ENCODE measurements around the gene APOA1. TPM values are rescaled to one million over a fixed set of nuclear protein-coding genes. Genes with fewer than 3 reads are reported as not detected.

APOA1 gene
- total RNA-seq, 1 experiment from 2014 or later, result not detected

- H3K27me3 ChIP-seq (ENCODE audit: insufficient read depth, low read depth), result no peaks in the 10 kb centered on the region
- no peak for DNase-seq
- no peaks in the 10 kb centered on the region for H3K79me2 ChIP-seq (ENCODE audit: low read depth)
- BruUV-seq (replicated peaks), result no TSS peak
- no peak for TF ChIP-seq EZH2 (IDR thresholded peaks at IDR 0.05; ENCODE audit: low read depth)
- H3K9me2 ChIP-seq (ENCODE audit: insufficient read depth), result no peaks in the 10 kb centered on the region
- H3K4me1 ChIP-seq (replicated peaks; ENCODE audit: insufficient read depth), result 0 out of 2 replicates have a peak, but pooled peaks cover 6% of the 10 kb centered on the region
- intact Hi-C loops (cut with micrococcal nuclease; ENCODE audit: unreplicated experiment), result no loop called here
- H4K20me1 ChIP-seq (ENCODE audit: insufficient read depth), result no peaks in the 10 kb centered on the region
- no peak overlapping the region for H3K4me2 ChIP-seq
- H3K36me3 ChIP-seq (ENCODE audit: low read depth), result peaks cover 13% of the 10 kb centered on the region; the same call in 1 of the 2 replicates
- H3K9me3 ChIP-seq (ENCODE audit: insufficient read depth, low read depth), result no peaks in the 10 kb centered on the region
- H3K4me3 ChIP-seq, result no peak overlapping the region
- H2AFZ ChIP-seq, result no peak overlapping the region
- H3F3A ChIP-seq (ENCODE audit: insufficient read depth, low read depth), result peaks cover 9% of the 10 kb centered on the region; the same call in 1 of the 2 replicates
- POLR2A ChIA-PET (ENCODE audit: unreplicated experiment), result no interaction called here
- CTCF ChIA-PET, result no interaction called here
- H3K27ac ChIP-seq, result no peak overlapping the region
Measured at GRCh38 chr11:116860303-116860702, 22.9 kb upstream of the APOA1 start.

DNA sequence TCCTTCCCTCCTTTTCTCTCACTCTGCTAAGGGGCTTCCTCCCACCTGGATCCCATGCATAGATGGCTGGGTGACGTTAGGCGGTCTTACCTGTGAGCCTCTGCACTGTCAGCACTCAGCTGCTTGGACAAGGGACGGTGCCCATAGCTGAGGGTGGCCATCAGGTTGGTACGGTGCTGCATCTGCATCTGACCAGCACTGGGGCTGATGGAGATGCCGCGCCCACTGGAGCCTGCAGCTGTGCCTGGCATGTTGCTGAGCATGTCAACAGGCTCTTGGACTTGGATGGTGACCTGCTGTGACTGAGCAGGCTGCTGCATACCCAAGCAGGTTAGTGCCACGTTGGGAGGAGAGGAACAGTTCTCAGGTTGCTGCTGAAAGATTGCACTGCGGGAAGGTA lies 21.8 kb upstream of the APOA1 start:
- CTCF ChIA-PET, result interaction anchor here (1.0 kb wide), 1 partner anchor 68 kb away, joined by 3 read pairs; the partner anchor contains the start of gene APOA5
- 0 out of 2 replicates have a peak, but pooled peaks cover 6% of the 10 kb centered on the region for H3K4me1 ChIP-seq (replicated peaks; ENCODE audit: insufficient read depth)
- H3K36me3 ChIP-seq (ENCODE audit: low read depth), result peaks cover 13% of the 10 kb centered on the region; the same call in 1 of the 2 replicates
- no peaks in the 10 kb centered on the region for H3K9me2 ChIP-seq (ENCODE audit: insufficient read depth)
- no peak overlapping the region for H3K27ac ChIP-seq
- H3F3A ChIP-seq (ENCODE audit: insufficient read depth, low read depth), result peaks cover 15% of the 10 kb centered on the region; the same call in 1 of the 2 replicates
- no peak for DNase-seq
- H4K20me1 ChIP-seq (ENCODE audit: insufficient read depth), result no peaks in the 10 kb centered on the region
- H3K79me2 ChIP-seq (ENCODE audit: low read depth), result no peaks in the 10 kb centered on the region
- H3K27me3 ChIP-seq (ENCODE audit: insufficient read depth, low read depth), result no peaks in the 10 kb centered on the region
- no peak overlapping the region for H3K4me2 ChIP-seq
- BruUV-seq (replicated peaks), result no TSS peak
- intact Hi-C loops (cut with micrococcal nuclease; ENCODE audit: unreplicated experiment), result no loop called here
- no peaks in the 10 kb centered on the region for H3K9me3 ChIP-seq (ENCODE audit: insufficient read depth, low read depth)
- POLR2A ChIA-PET (ENCODE audit: unreplicated experiment), result no interaction called here
- H3K4me3 ChIP-seq, result no peak overlapping the region
- H2AFZ ChIP-seq, result no peak overlapping the region
- no peak for TF ChIP-seq EZH2 (IDR thresholded peaks at IDR 0.05; ENCODE audit: low read depth)
- TF ChIP-seq, protein P1, sequence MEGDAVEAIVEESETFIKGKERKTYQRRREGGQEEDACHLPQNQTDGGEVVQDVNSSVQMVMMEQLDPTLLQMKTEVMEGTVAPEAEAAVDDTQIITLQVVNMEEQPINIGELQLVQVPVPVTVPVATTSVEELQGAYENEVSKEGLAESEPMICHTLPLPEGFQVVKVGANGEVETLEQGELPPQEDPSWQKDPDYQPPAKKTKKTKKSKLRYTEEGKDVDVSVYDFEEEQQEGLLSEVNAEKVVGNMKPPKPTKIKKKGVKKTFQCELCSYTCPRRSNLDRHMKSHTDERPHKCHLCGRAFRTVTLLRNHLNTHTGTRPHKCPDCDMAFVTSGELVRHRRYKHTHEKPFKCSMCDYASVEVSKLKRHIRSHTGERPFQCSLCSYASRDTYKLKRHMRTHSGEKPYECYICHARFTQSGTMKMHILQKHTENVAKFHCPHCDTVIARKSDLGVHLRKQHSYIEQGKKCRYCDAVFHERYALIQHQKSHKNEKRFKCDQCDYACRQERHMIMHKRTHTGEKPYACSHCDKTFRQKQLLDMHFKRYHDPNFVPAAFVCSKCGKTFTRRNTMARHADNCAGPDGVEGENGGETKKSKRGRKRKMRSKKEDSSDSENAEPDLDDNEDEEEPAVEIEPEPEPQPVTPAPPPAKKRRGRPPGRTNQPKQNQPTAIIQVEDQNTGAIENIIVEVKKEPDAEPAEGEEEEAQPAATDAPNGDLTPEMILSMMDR (conservative IDR thresholded peaks at IDR 0.05), result no peak

DNA sequence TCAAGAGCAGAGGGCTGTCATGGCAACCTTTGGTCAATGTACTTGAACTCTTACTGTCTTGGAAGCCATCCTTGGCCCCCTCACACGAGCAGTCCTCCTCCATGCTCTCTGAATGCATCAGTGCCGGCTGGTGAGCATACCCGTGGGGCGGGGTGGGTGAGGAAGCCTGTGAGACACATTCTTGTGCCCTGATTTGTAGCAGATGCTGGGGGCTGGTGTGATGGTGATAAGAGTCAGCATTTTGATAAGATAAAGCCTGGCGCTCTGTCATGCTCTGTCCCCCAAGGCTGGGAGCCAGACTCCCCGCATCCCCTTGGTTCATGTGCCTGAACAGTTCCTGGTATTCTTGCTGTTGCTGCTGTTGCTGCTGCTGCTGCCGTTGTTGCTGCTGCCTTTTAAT lies 20.5 kb upstream of the APOA1 start:
- BruUV-seq (replicated peaks), result no TSS peak
- ChIA-PET POLR2A (ENCODE audit: unreplicated experiment) (no interaction called here), CTCF (interaction anchor here (0.6 kb wide), 1 partner anchor 275 kb away, joined by 5 read pairs; no protein-coding TSS in a partner anchor)
- intact Hi-C loops (cut with micrococcal nuclease; ENCODE audit: unreplicated experiment), result no loop called here
- TF ChIP-seq EZH2 (IDR thresholded peaks at IDR 0.05; ENCODE audit: low read depth), result no peak
- H3K4me2 ChIP-seq, result no peak overlapping the region
- no peaks in the 10 kb centered on the region for H3K9me3 ChIP-seq (ENCODE audit: insufficient read depth, low read depth)
- no peaks in the 10 kb centered on the region for H3K9me2 ChIP-seq (ENCODE audit: insufficient read depth)
- DNase-seq, result no peak
- H3K27me3 ChIP-seq (ENCODE audit: insufficient read depth, low read depth), result no peaks in the 10 kb centered on the region
- H4K20me1 ChIP-seq (ENCODE audit: insufficient read depth), result no peaks in the 10 kb centered on the region
- H3K4me3 ChIP-seq, result no peak overlapping the region
- peaks cover 18% of the 10 kb centered on the region for H3K4me1 ChIP-seq (replicated peaks; ENCODE audit: insufficient read depth)
- no peak overlapping the region for H3K27ac ChIP-seq
- no peak overlapping the region for H2AFZ ChIP-seq
- peaks cover 13% of the 10 kb centered on the region; the same call in 1 of the 2 replicates for H3K36me3 ChIP-seq (ENCODE audit: low read depth)
- no peaks in the 10 kb centered on the region for H3K79me2 ChIP-seq (ENCODE audit: low read depth)
- H3F3A ChIP-seq (ENCODE audit: insufficient read depth, low read depth), result peaks cover 24% of the 10 kb centered on the region; the same call in 1 of the 2 replicates

GRCh38 chr11:116857316-116857715 lies 19.9 kb upstream of the APOA1 start:
- no peaks in the 10 kb centered on the region for H4K20me1 ChIP-seq (ENCODE audit: insufficient read depth)
- no TSS peak for BruUV-seq (replicated peaks)
- H3K36me3 ChIP-seq (ENCODE audit: low read depth), result peaks cover 13% of the 10 kb centered on the region; the same call in 1 of the 2 replicates
- no peaks in the 10 kb centered on the region for H3K9me3 ChIP-seq (ENCODE audit: insufficient read depth, low read depth)
- intact Hi-C loops (cut with micrococcal nuclease; ENCODE audit: unreplicated experiment), result no loop called here
- no peak overlapping the region for H3K4me2 ChIP-seq
- no peaks in the 10 kb centered on the region for H3K9me2 ChIP-seq (ENCODE audit: insufficient read depth)
- no peak overlapping the region for H3K27ac ChIP-seq
- no peak overlapping the region for H3K4me3 ChIP-seq
- H3K79me2 ChIP-seq (ENCODE audit: low read depth), result no peaks in the 10 kb centered on the region
- peaks cover 24% of the 10 kb centered on the region for H3K4me1 ChIP-seq (replicated peaks; ENCODE audit: insufficient read depth)
- ChIA-PET POLR2A (ENCODE audit: unreplicated experiment) (no interaction called here), CTCF (no interaction called here)
- H3K27me3 ChIP-seq (ENCODE audit: insufficient read depth, low read depth), result no peaks in the 10 kb centered on the region
- DNase-seq, result no peak
- TF ChIP-seq, protein P1 (conservative IDR thresholded peaks at IDR 0.05), result no peak
- no peak for TF ChIP-seq EZH2 (IDR thresholded peaks at IDR 0.05; ENCODE audit: low read depth)
- no peak overlapping the region for H2AFZ ChIP-seq
- peaks cover 30% of the 10 kb centered on the region; the same call in 1 of the 2 replicates for H3F3A ChIP-seq (ENCODE audit: insufficient read depth, low read depth)

All from PC-9 (cell line).